ENCODE data around the gene CARMIL1. TPM values are rescaled to one million over a fixed set of nuclear protein-coding genes. Genes with fewer than 3 reads are reported as not detected.

Gene CARMIL1
- total and polyA plus RNA-seq, 2 donors from 2014 or later, result 22.3 to 51.1 TPM

DNA sequence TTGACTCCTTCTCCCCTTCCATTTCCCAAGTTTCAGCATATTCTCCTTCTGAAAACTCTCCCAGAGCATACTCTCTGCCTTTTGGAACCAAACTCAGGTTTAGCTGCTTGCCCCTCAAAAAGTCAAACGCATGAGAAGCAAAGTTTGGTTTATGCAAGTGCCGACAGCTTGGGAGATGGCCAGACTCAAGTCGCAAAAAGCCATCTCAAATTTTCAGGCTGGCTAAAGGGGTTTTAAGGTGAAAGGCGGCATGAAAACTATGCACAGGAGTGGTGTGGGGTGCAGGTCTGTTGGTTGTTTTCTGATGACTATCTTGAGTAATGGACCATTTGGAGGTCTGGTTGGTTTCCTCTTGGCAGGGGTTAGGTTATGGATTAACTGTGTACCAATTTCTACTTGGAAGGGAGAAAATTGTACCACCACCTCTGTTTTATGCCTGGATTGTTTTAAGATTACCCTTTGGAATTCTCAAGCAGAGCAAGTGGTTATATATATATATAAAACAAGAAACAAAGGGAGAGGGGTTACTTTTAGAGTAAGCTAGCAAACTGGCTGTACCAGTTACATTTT lies 320.4 kb downstream of the CARMIL1 start:
- Histone ChIP-seq H3K4me1 (ENCODE audit: control insufficient read depth in 2 of 3, insufficient read depth in 2 of 3, low read depth in 1 of 3, low read length in 3 of 3) (peaks cover 0 to 6% (median 3%) of the 10 kb centered on the region in 3 donors), H3K36me3 (ENCODE audit: control insufficient read depth in 2 of 3, insufficient read depth in 3 of 3, low read length in 3 of 3) (no peaks in the 10 kb centered on the region), H3K27me3 (ENCODE audit: control insufficient read depth, insufficient read depth, low read length) (no peaks in the 10 kb centered on the region), H3K27ac (ENCODE audit: low read depth in 2 of 2, low read length in 2 of 2) (peak overlapping the region in 1 of 2 donors; percentile 43), H3K9ac (ENCODE audit: low read length in 3 of 3) (peak overlapping the region in 1 of 3 donors; percentile 37), H3K4me3 (ENCODE audit: low read length in 3 of 3) (peak overlapping the region; percentile 32 to 45 (median 40)), H3K9me3 (ENCODE audit: control insufficient read depth in 2 of 3, insufficient read depth in 1 of 3, low read length in 3 of 3) (no peaks in the 10 kb centered on the region)
- intact Hi-C loops (cut with DNase I), result no loop called here
- FAIRE-seq (no peak), DNase-seq (peak in 3 of 5 donors; percentile 18 to 63 (median 56))
- TF ChIP-seq, protein P1, sequence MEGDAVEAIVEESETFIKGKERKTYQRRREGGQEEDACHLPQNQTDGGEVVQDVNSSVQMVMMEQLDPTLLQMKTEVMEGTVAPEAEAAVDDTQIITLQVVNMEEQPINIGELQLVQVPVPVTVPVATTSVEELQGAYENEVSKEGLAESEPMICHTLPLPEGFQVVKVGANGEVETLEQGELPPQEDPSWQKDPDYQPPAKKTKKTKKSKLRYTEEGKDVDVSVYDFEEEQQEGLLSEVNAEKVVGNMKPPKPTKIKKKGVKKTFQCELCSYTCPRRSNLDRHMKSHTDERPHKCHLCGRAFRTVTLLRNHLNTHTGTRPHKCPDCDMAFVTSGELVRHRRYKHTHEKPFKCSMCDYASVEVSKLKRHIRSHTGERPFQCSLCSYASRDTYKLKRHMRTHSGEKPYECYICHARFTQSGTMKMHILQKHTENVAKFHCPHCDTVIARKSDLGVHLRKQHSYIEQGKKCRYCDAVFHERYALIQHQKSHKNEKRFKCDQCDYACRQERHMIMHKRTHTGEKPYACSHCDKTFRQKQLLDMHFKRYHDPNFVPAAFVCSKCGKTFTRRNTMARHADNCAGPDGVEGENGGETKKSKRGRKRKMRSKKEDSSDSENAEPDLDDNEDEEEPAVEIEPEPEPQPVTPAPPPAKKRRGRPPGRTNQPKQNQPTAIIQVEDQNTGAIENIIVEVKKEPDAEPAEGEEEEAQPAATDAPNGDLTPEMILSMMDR (IDR thresholded peaks at IDR 0.05; ENCODE audit: borderline replicate concordance, extremely low read depth, insufficient read depth), result no peak

DNA sequence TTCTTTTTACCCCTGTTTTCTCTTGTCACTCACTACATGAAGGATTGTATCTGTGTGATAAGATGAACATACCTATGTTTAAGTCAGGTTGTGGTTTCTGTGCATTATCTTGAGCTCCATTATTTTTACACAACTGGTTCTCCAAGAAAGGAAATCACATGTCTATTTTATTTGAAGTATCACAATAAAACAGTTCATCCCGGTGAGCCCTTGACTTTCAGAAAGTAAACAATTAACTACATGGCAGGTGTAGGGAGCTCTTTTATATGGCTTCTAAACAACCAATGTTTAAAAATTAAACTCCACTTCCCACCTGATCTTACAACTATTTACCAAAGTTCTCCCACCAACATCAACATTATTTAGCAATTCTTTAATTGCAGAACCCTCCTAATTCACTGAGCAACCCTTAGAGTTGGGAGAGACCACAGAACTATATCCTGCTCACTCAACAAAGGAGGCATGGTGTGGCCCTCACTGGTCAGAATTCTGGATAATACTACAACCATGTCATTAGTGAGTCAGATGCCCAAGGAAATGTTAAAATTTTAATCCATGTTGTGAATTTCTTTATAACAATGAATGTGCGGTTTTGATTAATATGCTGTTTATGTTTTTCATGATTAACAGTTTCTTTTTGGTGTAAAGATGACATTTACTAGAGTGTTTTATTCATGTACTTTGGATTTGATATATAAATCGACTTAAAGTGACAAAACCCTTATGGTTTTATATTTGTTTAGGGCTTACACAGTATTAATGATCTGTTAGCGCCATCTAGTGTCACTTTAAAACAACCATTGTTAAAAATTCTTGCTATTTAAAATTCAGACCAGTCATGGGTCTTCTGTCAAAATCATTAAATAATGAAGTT lies 322.9 kb downstream of the CARMIL1 start:
- no peaks in the 10 kb centered on the region for H3K27me3 ChIP-seq (ENCODE audit: control insufficient read depth, insufficient read depth, low read length)
- peaks cover 0 to 6% (median 3%) of the 10 kb centered on the region in 3 donors for H3K4me1 ChIP-seq (ENCODE audit: control insufficient read depth in 2 of 3, insufficient read depth in 2 of 3, low read depth in 1 of 3, low read length in 3 of 3)
- FAIRE-seq (peak; percentile 98), DNase-seq (peak in 2 of 5 donors; percentile 70 to 75)
- H3K9ac ChIP-seq (ENCODE audit: low read length in 3 of 3), result no peak overlapping the region
- H3K27ac ChIP-seq (ENCODE audit: low read depth in 2 of 2, low read length in 2 of 2), result no peak overlapping the region
- H3K9me3 ChIP-seq (ENCODE audit: control insufficient read depth in 2 of 3, insufficient read depth in 1 of 3, low read length in 3 of 3), result no peaks in the 10 kb centered on the region
- intact Hi-C loops (cut with DNase I), result no loop called here
- peak overlapping the region; percentile 21 to 44 (median 23) for H3K4me3 ChIP-seq (ENCODE audit: low read length in 3 of 3)
- TF ChIP-seq, protein P1 (IDR thresholded peaks at IDR 0.05; ENCODE audit: borderline replicate concordance, extremely low read depth, insufficient read depth), result peak; percentile 49
- H3K36me3 ChIP-seq (ENCODE audit: control insufficient read depth in 2 of 3, insufficient read depth in 3 of 3, low read length in 3 of 3), result peaks cover 0 to 4% (median 2%) of the 10 kb centered on the region in 3 donors

GRCh38 chr6:25602674-25602982 lies 323.5 kb downstream of the CARMIL1 start:
- no peak overlapping the region for H3K9ac ChIP-seq (ENCODE audit: low read length in 3 of 3)
- intact Hi-C loops (cut with DNase I), result no loop called here
- H3K36me3 ChIP-seq (ENCODE audit: control insufficient read depth in 2 of 3, insufficient read depth in 3 of 3, low read length in 3 of 3), result peaks cover 0 to 4% (median 4%) of the 10 kb centered on the region in 3 donors
- no peaks in the 10 kb centered on the region for H3K9me3 ChIP-seq (ENCODE audit: control insufficient read depth in 2 of 3, insufficient read depth in 1 of 3, low read length in 3 of 3)
- peaks cover 0 to 6% (median 3%) of the 10 kb centered on the region in 3 donors for H3K4me1 ChIP-seq (ENCODE audit: control insufficient read depth in 2 of 3, insufficient read depth in 2 of 3, low read depth in 1 of 3, low read length in 3 of 3)
- TF ChIP-seq, protein P1 (IDR thresholded peaks at IDR 0.05; ENCODE audit: borderline replicate concordance, extremely low read depth, insufficient read depth), result no peak
- peak overlapping the region in 1 of 3 donors; percentile 13 for H3K4me3 ChIP-seq (ENCODE audit: low read length in 3 of 3)
- no peaks in the 10 kb centered on the region for H3K27me3 ChIP-seq (ENCODE audit: control insufficient read depth, insufficient read depth, low read length)
- no peak overlapping the region for H3K27ac ChIP-seq (ENCODE audit: low read depth in 2 of 2, low read length in 2 of 2)
- FAIRE-seq (no peak), DNase-seq (no peak)

Measured in kidney (tissue), 14 donors.